ENCODE measurements around the gene PCSK6. TPM values are rescaled to one million over a fixed set of nuclear protein-coding genes. Genes with fewer than 3 reads are reported as not detected.

Gene PCSK6
- total RNA-seq, 3 donors from 2014 or later (not counting 1 experiment from before 2014, with no cell fraction given) = 1.5 to 2.4 (median 2.4) TPM

GRCh38 chr15:101309436-101310160, 179.9 kb downstream of the PCSK6 start:
- no peaks in the 10 kb centered on the region for H3K9me3 ChIP-seq (ENCODE audit: control insufficient read depth, insufficient read depth, low read length)
- H3K27me3 ChIP-seq (ENCODE audit: control insufficient read depth, insufficient read depth, low read length) = no peaks in the 10 kb centered on the region
- Mint-ChIP-seq H3K27ac (no peak overlapping the region), H3K27me3 (ENCODE audit: low read depth in 2 of 2) (peaks cover 0 to 4% of the 10 kb centered on the region in 2 donors), H3K9me3 (no peaks in the 10 kb centered on the region), H3K4me3 (no peak overlapping the region), H3K4me1 (no peaks in the 10 kb centered on the region), H3K36me3 (no peaks in the 10 kb centered on the region)
- no peaks in the 10 kb centered on the region for H3K36me3 ChIP-seq (ENCODE audit: control insufficient read depth, insufficient read depth, low read length)
- ATAC-seq = no peak
- no peak for DNase-seq
- H3K4me1 ChIP-seq (ENCODE audit: control insufficient read depth, insufficient read depth, low read length) = no peaks in the 10 kb centered on the region
- WGBS (ENCODE audit: insufficient coverage) = 87% methylated on average over 26 of the region's 26 CpGs
- H3K27ac ChIP-seq (ENCODE audit: low read length) = no peak overlapping the region
- intact Hi-C loops (cut with micrococcal nuclease) = no loop called here
- H3K4me3 ChIP-seq (ENCODE audit: low read length) = no peak overlapping the region
- TF ChIP-seq CTCF (IDR thresholded peaks at IDR 0.05) = no peak

- H3K27me3 ChIP-seq (ENCODE audit: control insufficient read depth, insufficient read depth, low read length) = no peaks in the 10 kb centered on the region
- H3K36me3 ChIP-seq (ENCODE audit: control insufficient read depth, insufficient read depth, low read length) = no peaks in the 10 kb centered on the region
- Mint-ChIP-seq H3K9me3 (no peaks in the 10 kb centered on the region), H3K27me3 (ENCODE audit: low read depth in 2 of 2) (peaks cover 0 to 4% of the 10 kb centered on the region in 2 donors), H3K4me1 (no peaks in the 10 kb centered on the region), H3K36me3 (no peaks in the 10 kb centered on the region), H3K27ac (no peak overlapping the region), H3K4me3 (no peak overlapping the region)
- no peak for DNase-seq
- no peak overlapping the region for H3K4me3 ChIP-seq (ENCODE audit: low read length)
- 77% methylated on average over 18 of the region's 20 CpGs for WGBS (ENCODE audit: insufficient coverage)
- H3K27ac ChIP-seq (ENCODE audit: low read length) = no peak overlapping the region
- H3K9me3 ChIP-seq (ENCODE audit: control insufficient read depth, insufficient read depth, low read length) = no peaks in the 10 kb centered on the region
- TF ChIP-seq CTCF (IDR thresholded peaks at IDR 0.05) = no peak
- no peaks in the 10 kb centered on the region for H3K4me1 ChIP-seq (ENCODE audit: control insufficient read depth, insufficient read depth, low read length)
- ATAC-seq = no peak
- intact Hi-C loops (cut with micrococcal nuclease) = no loop called here
These were observed 180.7 kb downstream of the PCSK6 start for GRCh38 chr15:101308604-101309435.

GRCh38 chr15:101307897-101308603, 181.5 kb downstream of the PCSK6 start:
- Histone ChIP-seq H3K27me3 (ENCODE audit: control insufficient read depth, insufficient read depth, low read length) (no peaks in the 10 kb centered on the region), H3K9me3 (ENCODE audit: control insufficient read depth, insufficient read depth, low read length) (no peaks in the 10 kb centered on the region), H3K4me1 (ENCODE audit: control insufficient read depth, insufficient read depth, low read length) (no peaks in the 10 kb centered on the region), H3K4me3 (ENCODE audit: low read length) (no peak overlapping the region), H3K36me3 (ENCODE audit: control insufficient read depth, insufficient read depth, low read length) (no peaks in the 10 kb centered on the region), H3K27ac (ENCODE audit: low read length) (no peak overlapping the region)
- no peak for TF ChIP-seq CTCF (IDR thresholded peaks at IDR 0.05)
- H3K4me1 Mint-ChIP-seq = no peaks in the 10 kb centered on the region
- H3K27ac Mint-ChIP-seq = no peak overlapping the region
- 86% methylated on average over 16 of the region's 16 CpGs for WGBS (ENCODE audit: insufficient coverage)
- DNase-seq (no peak), ATAC-seq (no peak)
- no peak overlapping the region for H3K4me3 Mint-ChIP-seq
- H3K9me3 Mint-ChIP-seq = no peaks in the 10 kb centered on the region
- no peaks in the 10 kb centered on the region for H3K36me3 Mint-ChIP-seq
- H3K27me3 Mint-ChIP-seq (ENCODE audit: low read depth in 2 of 2) = peaks cover 0 to 4% of the 10 kb centered on the region in 2 donors
- intact Hi-C loops (cut with micrococcal nuclease) = no loop called here
